HL-60/S4 treated with phorbol 12-myristate 13-acetate at 8.2 ng/mL for 4 days and 3 days (cell line): ENCODE data around the gene SBNO1.
"Not testable (repeated sequence)": the region's sequence is repeated elsewhere in the genome, so short reads cannot be mapped to it uniquely, and the experiment has no call there.

ENCODE experiments used
- in situ Hi-C: fragments of 300-500 bp; cut with MboI; formaldehyde crosslinking; loops from 2 replicates; pipeline ENCODE4 v1.15.0; 2022; ENCODE audit warnings: low sequenced_read_pairs

SBNO1 gene

DNA sequence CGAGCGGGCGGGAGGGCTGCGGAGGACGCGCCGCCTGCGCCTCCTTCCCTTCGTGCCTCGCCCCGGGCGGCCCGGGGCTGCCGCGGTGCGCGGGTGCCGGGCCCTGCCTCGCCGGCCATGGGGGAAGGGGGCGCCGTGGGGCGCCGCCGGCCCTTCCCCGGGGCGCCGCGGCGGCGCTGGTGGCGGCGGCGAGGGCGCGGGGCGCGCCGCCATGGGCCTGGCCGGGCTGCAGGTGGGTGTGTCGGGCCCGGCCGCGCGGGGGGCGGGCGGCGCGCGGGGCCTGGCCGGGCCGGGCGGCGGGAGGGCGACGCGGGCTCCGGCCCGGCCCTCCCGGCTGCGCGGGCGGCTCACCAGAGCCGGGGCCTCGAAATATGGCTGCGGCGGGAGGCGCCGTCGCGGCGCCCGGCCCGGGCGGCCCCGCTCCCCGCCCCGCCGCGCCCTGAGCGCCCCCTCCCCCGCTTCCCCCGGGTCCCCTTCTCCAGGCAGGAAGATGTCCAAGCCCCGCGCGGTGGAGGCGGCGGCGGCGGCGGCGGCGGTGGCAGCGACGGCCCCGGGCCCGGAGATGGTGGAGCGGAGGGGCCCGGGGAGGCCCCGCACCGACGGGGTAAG lies 24.4 kb upstream of the SBNO1 start:
- in situ Hi-C loops, result no loop called here

DNA sequence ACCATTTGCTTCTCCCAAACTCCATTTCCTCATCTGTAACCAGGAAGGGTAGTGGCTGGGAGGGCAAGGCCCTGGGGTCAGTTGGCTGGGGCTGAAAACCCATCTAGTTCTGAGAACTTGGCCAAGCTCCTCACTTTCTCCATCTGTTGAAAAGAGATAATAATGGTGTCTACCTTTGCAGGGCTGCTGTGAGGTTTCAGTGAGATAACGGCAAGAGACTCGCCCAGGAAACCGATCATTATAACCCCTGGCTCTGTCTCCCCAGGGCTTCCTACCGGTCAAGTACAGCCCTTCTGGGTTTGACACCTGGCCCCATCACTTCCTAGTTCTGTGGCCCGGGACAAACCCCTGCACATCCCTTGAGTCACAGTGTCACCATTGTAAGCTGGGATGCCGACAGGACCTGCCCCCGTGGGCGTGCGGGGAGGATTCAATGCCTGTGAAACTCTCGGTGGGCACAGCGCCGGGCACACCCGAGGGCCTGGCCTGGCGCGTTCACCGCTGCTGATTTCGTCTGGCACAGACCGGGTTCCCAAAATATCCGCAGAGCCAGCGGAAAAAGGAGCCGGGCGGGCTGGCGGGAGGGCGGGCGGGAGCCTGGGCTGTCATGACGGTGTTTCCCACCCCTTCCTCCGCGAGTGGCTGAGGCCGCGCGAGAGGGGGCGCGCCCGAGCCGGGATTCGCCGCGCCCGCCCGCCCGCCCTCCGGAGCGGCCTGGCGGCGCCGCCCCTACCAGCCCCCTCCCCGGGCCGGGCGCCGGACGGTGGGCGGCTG lies 23.7 kb upstream of the SBNO1 start:
- in situ Hi-C loops, result no loop called here

DNA sequence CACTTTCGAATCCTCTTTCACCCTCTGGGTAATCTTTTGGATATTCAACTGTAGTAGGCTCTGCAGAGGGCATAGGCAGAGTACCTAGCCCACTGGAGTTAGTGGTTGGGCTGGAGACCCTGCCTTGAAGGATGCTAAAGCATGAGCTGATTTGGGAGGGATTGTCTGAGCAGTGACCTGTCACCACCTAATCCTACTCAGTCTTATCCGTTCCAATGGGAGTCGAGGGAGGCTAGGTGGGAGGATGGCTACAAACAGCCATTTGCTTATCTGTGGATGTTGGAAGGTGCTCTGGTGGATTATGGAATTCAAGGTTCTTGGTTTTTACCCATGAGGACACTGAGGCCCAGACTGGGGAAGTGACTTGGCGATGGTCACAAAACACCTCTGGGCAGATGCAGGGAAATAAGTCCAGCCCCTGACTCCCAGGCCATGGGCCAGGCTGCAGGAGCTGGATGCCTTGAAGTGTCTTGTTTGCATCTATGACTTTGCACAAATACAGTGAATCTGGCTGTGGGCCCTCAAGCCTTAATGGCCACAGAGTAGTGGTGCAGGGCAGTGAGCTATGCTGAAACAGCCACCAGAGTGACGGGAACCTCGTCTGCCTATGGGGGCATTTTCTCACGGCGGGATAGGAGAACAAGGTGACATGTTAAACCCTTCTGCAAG lies 23.0 kb upstream of the SBNO1 start:
- in situ Hi-C loops, result no loop called here

DNA sequence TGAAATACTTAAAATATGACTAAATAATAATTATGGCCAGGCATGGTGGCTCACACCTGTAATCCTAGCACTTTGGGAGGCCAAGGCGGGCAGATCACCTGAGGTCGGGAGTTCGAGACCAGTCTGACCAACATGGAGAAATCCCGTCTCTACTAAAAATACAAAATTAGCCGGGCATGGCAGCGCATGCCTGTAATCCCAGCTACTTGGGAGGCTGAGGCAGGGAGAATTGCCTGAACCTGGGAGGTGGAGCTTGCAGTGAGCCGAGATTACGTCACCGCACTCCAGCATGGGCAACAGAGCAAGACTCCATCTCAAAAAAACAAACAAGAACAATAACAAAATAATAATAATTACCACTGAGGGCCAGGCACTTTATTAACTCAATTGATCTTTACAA lies 20.9 kb upstream of the SBNO1 start:
- in situ Hi-C loops, result not testable (repeated sequence)

DNA sequence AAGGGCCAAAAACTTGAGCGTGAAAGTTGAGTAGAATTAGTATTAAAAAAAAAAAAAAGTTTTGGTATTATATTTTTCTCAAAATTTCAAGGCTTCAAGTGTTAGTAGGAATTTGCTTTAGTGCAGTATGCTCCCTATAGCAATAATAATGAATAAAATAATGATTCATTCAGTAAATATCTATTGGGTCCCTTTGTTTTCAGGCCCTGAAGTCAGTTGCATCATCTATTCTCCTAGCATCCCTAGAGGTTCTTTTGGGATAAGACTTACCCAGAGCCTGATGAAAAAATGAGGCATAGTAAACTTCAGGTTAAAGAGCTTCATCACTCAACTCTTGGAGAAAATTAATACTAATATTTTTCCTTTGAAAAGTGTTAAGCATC lies 20.3 kb upstream of the SBNO1 start:
- in situ Hi-C loops, result no loop called here

DNA sequence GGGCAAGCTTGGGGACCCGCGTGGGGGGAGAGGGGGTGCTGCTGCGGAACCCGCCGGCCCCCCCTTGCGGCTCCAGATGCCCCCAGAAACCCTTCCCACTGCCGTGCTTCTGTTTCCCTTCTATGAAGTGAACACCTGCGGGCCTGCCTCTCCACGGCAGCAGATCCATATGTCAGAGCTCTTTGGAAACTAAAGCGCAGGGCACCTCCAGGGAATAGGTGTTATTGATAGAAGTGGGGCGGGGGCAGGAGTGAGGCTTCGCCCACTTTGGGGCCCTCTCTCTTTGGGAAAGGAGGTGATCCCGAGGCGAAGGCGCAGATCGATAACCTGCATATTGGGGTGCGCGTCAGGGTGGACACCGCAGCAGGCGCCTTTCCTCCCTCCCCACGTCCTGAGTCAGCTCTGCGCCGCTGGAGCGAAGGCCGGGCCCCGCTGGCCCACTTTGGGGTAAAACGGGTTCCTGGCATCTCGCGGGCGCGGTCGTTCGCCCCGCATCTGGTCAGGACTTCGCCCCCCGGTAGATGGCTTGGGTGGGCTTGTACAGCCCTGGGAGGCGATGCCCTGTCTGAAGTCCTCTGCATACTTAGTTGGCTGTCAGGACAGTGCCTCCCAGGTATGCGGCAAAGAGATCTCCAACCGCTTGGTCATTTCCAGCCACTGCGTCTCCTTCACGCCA lies 19.8 kb upstream of the SBNO1 start:
- in situ Hi-C loops, result no loop called here

DNA sequence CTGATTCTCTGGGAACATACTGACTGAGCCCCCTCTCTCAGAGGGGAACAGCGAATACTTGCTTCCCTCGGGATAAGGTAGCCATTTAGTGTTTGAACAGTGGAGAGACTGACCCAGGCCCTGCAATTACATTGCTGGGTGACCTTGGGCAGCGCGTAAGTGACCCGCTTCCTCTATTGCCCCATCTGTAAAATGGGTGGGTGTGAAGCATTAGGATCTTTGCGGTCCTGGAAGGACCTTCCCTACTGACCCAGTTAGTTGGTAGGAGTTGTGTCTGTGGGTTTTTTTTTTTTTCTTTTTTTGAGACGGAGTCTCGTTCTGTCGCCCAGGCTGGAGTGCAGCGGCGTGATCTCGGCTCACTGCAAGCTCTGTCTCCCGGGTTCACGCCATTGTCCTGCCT lies 18.0 kb upstream of the SBNO1 start:
- in situ Hi-C loops, result no loop called here

DNA sequence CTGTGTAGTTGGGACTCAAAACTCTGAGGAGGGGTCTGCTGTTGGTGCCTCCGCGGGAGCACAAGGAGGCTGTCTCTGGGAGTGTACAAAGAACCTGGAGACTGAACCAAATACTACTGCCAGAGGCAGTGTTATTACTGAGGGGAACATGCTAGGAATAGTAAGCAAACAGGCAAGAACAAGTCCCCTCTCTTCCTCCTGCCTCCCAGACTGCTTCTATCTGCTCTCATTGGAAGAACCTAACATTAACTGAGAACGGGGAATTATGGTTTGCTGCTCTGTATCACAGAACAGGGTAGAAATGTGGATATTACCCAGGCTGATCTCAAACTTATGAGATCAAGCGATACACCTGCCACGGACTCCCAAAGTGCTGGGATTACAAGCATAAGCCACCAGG lies 14.7 kb upstream of the SBNO1 start:
- in situ Hi-C loops, result no loop called here

DNA sequence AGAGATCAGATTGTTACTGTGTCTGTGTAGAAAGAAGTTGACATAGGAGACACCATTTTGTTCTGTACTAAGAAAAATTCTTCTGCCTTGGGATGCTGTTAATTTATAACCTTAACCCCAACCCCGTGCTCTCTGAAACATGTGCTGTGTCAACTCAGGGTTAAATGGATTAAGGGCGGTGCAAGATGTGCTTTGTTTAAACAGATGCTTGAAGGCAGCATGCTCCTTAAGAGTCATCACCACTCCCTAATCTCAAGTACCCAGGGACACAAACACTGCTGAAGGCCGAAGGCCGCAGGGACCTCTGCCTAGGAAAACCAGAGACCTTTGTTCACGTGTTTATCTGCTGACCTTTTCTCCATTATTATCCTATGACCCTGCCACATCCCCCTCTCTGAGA lies 7.8 kb upstream of the SBNO1 start:
- in situ Hi-C loops, result not testable (repeated sequence)

DNA sequence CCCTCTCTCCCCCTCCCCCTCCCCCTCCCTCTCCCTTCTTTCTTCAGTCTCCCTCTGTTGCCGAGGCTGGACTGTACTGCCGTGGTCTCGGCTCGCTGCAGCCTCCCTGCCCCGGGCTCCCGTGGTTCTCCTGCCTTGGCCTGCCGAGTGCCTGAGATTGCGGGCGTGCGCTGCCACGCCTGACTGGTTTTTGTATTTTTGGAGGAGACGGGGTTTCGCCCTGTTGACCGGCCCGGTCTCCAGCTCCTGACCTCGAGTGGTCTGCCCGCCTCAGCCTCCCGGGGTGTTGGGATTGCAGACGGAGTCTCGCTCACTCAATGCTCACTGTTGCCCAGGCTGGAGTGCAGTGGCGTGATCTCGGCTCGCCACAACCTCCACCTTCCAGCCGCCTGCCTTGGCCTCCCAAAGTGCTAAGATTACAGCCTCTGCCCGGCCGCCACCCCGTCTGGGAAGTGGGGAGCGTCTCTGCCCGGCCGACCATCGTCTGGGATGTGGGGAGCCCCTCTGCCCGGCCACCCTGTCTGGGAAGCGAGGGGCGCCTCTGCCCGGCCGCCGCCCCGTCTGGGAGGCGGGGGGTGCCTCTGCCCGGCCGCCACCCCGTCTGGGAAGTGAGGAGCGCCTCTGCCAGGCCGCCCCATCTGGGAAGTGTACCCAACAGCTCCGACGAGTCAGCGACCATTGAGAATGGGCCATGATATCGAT lies 7.2 kb upstream of the SBNO1 start:
- in situ Hi-C loops, result not testable (repeated sequence)

DNA sequence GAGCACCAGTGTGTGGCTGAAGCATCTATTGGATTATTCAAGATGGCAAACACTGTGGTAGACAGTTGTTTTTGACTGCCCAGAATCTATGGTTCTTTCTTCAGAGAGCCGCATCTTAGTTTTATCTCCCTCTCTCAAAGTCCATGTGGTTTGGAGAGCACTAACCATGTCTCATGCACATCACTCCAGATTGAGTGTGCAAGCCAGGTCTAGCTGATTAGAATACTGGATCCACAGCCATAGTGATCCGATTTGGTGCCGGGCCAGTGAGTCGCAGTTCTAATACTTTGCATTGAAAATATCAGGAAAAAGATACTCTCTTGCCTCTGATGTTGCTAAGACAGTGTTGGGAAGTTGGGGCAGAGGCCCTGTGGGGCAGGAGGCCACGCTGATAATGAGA lies 4.6 kb upstream of the SBNO1 start:
- in situ Hi-C loops, result no loop called here

DNA sequence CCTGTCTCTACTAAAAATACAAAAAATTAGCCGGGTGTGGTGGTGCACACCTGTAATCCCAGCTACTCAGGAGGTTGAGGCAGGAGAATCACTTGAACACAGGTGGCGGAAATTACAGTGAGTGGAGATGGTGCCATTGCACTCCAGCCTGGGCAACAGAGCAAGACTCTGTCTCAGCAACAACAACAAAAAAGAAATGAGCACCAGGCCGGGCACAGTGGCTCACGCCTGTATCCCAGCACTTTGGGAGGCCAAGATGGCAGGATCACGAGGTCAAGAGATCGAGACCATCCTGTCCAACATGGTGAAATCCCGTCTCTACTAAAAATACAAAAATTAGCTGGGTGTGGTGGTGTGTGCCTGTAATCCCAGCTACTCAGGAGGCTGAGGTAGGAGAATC lies 3.8 kb upstream of the SBNO1 start:
- in situ Hi-C loops, result not testable (repeated sequence)

DNA sequence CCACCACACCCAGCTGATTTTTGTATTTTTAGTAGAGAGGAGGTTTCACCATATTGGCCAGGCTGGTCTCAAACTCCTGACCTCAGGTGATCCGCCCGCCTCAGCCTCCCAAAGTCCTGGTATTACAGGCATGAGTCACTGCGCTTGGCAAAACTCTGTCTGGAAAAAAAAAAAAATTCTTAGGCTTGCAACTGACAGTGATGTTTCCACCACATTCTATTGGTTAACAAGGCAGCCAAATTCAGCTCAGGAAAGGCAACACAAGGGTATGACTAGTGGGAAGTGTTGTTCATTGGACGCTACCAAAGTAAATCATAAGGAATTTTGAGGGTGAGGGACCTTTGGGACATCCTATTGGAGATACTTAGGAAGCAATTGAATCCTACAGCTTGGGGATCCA lies 2.9 kb upstream of the SBNO1 start:
- in situ Hi-C loops, result no loop called here

DNA sequence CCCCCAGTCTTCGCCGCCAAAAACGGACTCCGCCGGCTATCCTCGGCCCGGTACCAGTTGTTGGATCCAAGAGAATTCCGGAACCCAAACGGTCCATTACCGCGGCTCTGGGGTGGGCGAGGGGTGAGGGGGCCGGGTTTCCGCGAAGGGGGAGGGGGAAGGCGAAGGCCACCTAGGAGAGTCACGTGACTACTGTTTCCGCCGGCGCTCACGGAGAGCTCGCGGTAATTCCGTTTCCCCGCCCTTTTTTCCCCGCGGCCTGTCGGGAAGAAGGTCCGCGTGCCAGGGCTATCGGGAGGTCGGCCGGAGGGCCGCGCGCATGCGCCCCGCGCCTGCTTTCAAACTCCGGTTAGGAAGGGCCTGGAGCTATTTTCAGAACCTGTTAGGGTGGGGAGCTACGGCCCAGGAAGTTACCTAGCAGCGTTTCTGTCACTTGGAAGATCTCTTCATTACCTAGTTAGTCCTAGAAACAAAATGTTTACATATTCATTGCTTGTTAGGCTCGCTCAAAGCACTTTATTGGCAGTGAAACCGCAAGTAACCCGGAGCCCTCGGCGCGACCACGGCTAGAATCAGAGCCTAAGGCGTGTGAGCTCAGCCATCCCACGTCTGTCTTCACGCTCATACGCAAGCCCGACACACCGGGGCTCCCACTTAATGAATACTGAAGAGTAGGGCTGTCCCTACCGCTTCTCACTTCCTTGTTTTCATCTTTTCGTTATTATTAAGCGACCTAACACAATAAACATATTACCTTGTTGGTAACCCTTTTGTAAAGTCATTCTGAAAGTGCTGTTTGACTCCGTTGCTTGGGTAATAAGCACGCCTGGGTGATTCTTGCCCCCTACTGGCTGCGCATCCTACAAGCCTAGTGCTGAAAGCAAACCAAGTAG lies 624 bp upstream of the SBNO1 start:
- in situ Hi-C loops, result no loop called here

DNA sequence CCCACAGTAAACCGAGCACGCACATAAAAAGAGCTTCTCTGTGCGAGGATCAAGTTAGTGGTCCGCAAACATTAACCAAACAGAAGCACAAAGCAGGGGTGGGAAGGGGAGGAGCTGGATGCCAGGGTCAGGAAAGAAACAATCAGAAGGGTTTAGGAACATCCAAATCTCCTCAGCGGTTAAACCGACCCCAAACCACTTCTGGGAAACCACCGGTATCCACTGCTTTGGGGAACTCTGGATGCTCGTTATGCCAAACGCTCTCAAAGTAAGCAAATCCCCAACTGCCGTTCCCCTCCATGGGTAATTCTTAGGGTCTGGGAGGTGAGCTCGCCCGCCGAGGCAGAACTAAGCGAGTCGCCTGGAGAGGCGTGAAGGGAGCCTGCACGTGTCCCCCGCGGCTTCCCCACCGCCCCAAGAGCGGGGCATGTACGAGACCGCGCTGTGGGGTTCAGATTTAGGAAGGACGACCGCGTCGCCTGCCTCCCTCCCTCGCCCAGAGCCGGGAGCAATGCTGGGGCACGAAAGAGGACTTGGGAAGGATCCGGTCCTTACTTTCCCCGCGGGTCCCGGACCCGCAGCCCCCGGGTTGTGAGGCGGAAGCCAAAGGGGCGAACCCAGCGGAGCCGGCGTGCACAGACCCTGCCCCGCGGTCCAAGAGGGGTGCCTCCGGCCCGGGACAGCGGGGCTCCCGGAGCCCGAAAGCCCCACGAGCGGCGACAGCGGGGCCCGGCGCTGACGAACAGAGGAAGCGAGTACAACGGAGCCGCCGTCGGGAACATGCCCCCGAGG lies 711 bp downstream of the SBNO1 start:
- in situ Hi-C loops, result no loop called here

DNA sequence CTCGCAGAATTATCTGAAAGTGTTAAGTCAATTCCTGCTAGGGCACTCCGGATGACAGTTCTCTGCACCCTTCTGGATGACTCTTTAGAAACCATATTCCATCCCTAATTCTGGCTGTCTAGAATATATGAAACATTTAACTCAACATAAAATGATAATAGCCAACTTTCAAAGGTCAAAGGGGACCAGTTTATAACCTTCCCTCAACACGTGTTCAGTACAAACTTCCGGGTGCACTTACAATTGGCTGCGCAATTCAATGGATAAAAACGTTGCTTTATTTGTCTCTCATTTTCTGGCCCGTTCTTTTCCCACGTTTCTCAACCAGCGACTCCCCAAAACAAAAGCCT lies 1.3 kb downstream of the SBNO1 start:
- in situ Hi-C loops, result no loop called here

DNA sequence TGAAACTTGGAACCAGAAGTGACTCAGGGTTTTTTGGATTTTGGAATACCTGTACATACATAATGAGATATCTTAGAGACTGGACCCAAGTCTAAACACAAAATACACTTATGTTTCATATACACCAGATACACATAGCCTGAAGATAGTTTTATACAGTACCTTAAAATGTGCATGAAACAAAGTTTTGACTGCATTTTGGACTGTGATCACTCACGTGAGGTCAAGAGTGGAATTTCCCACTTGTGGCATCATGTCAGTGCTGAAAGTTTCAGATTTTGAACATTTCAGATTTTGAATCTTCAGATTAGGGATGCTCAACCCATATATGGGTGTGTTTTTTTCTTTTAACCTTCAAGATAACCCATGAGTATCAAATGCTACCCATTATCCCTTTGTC lies 6.6 kb downstream of the SBNO1 start:
- in situ Hi-C loops, result no loop called here

DNA sequence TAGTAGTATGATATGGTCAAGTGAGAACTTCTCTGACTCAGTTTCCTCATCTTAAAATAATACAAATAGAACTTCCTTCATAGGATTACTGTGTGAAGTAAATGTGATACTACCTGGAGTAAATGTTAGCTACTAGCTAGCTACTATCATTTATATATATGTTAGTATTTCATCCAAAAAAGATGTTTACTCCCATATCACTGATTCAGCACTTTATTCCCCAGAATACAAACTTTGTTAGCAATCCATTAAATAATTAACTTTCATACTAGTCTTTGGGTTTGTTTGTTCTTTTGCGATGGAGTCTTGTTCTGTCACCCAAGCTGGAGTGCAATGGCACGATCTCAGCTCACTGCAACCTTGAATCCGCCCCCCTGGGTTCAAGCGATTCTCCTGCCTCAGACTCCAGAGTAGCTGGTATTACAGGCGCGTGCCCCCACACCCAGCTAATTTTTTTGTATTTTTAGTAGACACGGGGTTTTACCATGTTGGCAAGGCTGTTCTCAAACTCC lies 8.4 kb downstream of the SBNO1 start:
- in situ Hi-C loops, result no loop called here

DNA sequence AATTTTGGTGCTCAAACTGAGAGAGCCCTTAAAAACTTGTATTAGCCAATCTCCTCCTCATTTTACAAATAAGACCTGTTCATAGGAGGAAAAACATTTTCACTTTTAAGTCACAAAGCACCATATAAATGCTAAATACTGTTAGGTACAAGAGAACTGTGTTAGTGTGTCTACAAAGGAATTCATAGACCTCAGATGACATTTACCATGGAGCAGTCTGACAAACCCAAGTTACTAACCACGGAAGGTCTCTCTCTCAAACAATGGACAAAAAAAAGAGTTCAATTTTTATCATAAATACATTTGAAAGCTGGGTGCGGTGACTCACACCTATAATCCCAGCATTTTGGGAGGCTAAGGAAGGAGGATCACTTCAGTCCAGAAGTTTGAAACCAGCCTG lies 10.0 kb downstream of the SBNO1 start:
- in situ Hi-C loops, result no loop called here
